IMR-90 (cell line): ENCODE measurements around the gene RAB31. TPM values are rescaled to one million over a fixed set of nuclear protein-coding genes. Genes with fewer than 3 reads are reported as not detected.

Experiments
- ATAC-seq: fragments of 200-7000 bp; cut with Tn5 transposase; 2 replicates; pipeline ENCODE4 v1.9.1; 2020; ENCODE audit warnings: low read depth, mild to moderate bottlenecking, moderate library complexity
- BruUV-seq: library from RNA; stranded (reverse); fragments of 400-500 nt; replicated peaks from 2 replicates; lab custom pipeline; 2021; lab: Mats Ljungman, UMichigan
- CTCF ChIA-PET: fragments of 300-600 bp; formaldehyde crosslinking; extraction: SDS; loops from one replicate; lab custom pipeline; 2021; ENCODE audit warnings: antibody characterized with exemption; lab: Yijun Ruan, JAX
- POLR2A ChIA-PET: fragments of 300-600 bp; sonication (Branson Sonifier 250); formaldehyde crosslinking; loops from one replicate; lab custom pipeline; 2022; ENCODE audit warnings: antibody characterized with exemption; ENCODE audit not compliant: unreplicated experiment; lab: Charles Lee
- DNase-seq: peaks from one replicate; pipeline ENCODE4 v3.0.0; 2013
- H2AFZ ChIP-seq: replicated peaks from 2 replicates; pipeline ENCODE3; 2013; ENCODE audit warnings: low read length, mild to moderate bottlenecking; ENCODE audit not compliant: poor library complexity
- H2AK5ac ChIP-seq: 2 replicates; pipeline ENCODE4 v1.6.1; 2013; ENCODE audit warnings: low read depth, low read length, inconsistent platforms
- H2AK9ac ChIP-seq: replicated peaks from 2 replicates; pipeline ENCODE3; 2013; ENCODE audit warnings: mild to moderate bottlenecking, low read depth, low read length, moderate library complexity; ENCODE audit not compliant: poor library complexity
- H2BK120ac ChIP-seq: 2 replicates; pipeline ENCODE4 v1.6.1; 2013; ENCODE audit warnings: low read depth, low read length, inconsistent platforms
- H2BK15ac ChIP-seq: 3 replicates; pipeline ENCODE4 v1.6.1; 2013; ENCODE audit warnings: low read depth, low read length, inconsistent platforms
- H2BK20ac ChIP-seq: 2 replicates; pipeline ENCODE4 v1.6.1; 2013; ENCODE audit warnings: low read depth, mild to moderate bottlenecking, inconsistent platforms, low read length, moderate library complexity
- H2BK5ac ChIP-seq: 2 replicates; pipeline ENCODE4 v1.6.1; 2013; ENCODE audit warnings: mild to moderate bottlenecking, low read depth, low read length, inconsistent platforms; ENCODE audit not compliant: poor library complexity, severe bottlenecking
- H3K14ac ChIP-seq: replicated peaks from 2 replicates; pipeline ENCODE4 v1.6.1; 2013; ENCODE audit warnings: low read depth, low read length, inconsistent platforms
- H3K18ac ChIP-seq: 2 replicates; pipeline ENCODE4 v1.6.1; 2013; ENCODE audit warnings: low read depth, low read length, control low read depth
- H3K23ac ChIP-seq: 2 replicates; pipeline ENCODE4 v1.6.1; 2013; ENCODE audit warnings: low read depth, low read length, inconsistent platforms
- H3K27ac ChIP-seq: 2 replicates; pipeline ENCODE4 v1.5.1; 2013; ENCODE audit warnings: mild to moderate bottlenecking, control low read depth, low read length; ENCODE audit not compliant: insufficient read depth
- H3K27me3 ChIP-seq: 2 replicates; pipeline ENCODE4 v1.6.1; 2013; ENCODE audit warnings: low read length; ENCODE audit not compliant: control insufficient read depth, insufficient read depth
- H3K36me3 ChIP-seq: 2 replicates; pipeline ENCODE4 v1.6.1; 2013; ENCODE audit warnings: low read length, mixed read lengths; ENCODE audit not compliant: control insufficient read depth, insufficient read depth
- H3K4ac ChIP-seq: 2 replicates; pipeline ENCODE4 v1.6.1; 2013; ENCODE audit warnings: low read depth, low read length, inconsistent platforms
- H3K4me1 ChIP-seq: 2 replicates; pipeline ENCODE4 v1.6.1; 2013; ENCODE audit warnings: low read length, mixed read lengths; ENCODE audit not compliant: control insufficient read depth, insufficient read depth
- H3K4me2 ChIP-seq: 2 replicates; pipeline ENCODE4 v1.6.1; 2013; ENCODE audit warnings: low read depth, mild to moderate bottlenecking, control low read depth, low read length, moderate library complexity
- H3K4me3 ChIP-seq: 2 replicates; pipeline ENCODE4 v1.5.1; 2013; ENCODE audit warnings: low read depth, mild to moderate bottlenecking, control low read depth, low read length, moderate library complexity; ENCODE audit not compliant: insufficient read depth
- H3K56ac ChIP-seq: 2 replicates; pipeline ENCODE4 v1.6.1; 2013; ENCODE audit warnings: low read length, inconsistent platforms; ENCODE audit not compliant: insufficient read depth; ENCODE audit errors: extremely low read depth
- H3K79me1 ChIP-seq, 2 experiments: 2 replicates each; pipeline ENCODE4 v1.6.1; 2013; ENCODE audit warnings: low read length in 2 of 2, inconsistent platforms in 1 of 2, low read depth in 1 of 2
- H3K9ac ChIP-seq: 2 replicates; pipeline ENCODE4 v1.6.1; 2013; ENCODE audit warnings: low read depth, low read length, control low read depth
- H3K9me1 ChIP-seq: 2 replicates; pipeline ENCODE4 v1.6.1; 2013; ENCODE audit warnings: low read length, inconsistent platforms; ENCODE audit not compliant: insufficient read depth
- H3K9me3 ChIP-seq: 2 replicates; pipeline ENCODE4 v1.6.1; 2013; ENCODE audit warnings: low read length; ENCODE audit not compliant: control insufficient read depth, insufficient read depth
- H4K20me1 ChIP-seq: 2 replicates; pipeline ENCODE4 v1.6.1; 2013; ENCODE audit warnings: low read length, inconsistent platforms; ENCODE audit not compliant: insufficient read depth
- H4K5ac ChIP-seq: 2 replicates; pipeline ENCODE4 v1.6.1; 2013; ENCODE audit warnings: mild to moderate bottlenecking, low read depth, low read length, control low read depth
- H4K8ac ChIP-seq, 2 experiments: 2 replicates each; pipeline ENCODE4 v1.6.1; 2013; ENCODE audit warnings: low read depth in 2 of 2, low read length in 2 of 2, control low read depth in 1 of 2, inconsistent platforms in 1 of 2
- H4K91ac ChIP-seq: 2 replicates; pipeline ENCODE4 v1.6.1; 2013; ENCODE audit warnings: low read depth, low read length, inconsistent platforms; ENCODE audit not compliant: insufficient read depth
- BHLHE40 ChIP-seq: fragments of 150-350 bp; IDR thresholded peaks from 2 replicates; pipeline ENCODE4 v1.6.1; 2016; ENCODE audit warnings: mild to moderate bottlenecking, low read depth, low read length
- CEBPB ChIP-seq: IDR thresholded peaks from 2 replicates; pipeline ENCODE4 v1.6.1; 2012; ENCODE audit warnings: low read depth, low read length, improper control_type of control experiment
- CHD1 ChIP-seq: IDR thresholded peaks from 2 replicates; pipeline ENCODE4 v1.6.1; 2012; ENCODE audit warnings: low read depth, low read length, improper control_type of control experiment
- ELK1 ChIP-seq: fragments of 150-350 bp; IDR thresholded peaks from 2 replicates; pipeline ENCODE4 v1.6.1; 2016; ENCODE audit warnings: low read depth, mild to moderate bottlenecking, low read length, moderate library complexity, borderline replicate concordance
- FOS ChIP-seq: fragments of 150-350 bp; IDR thresholded peaks from 2 replicates; pipeline ENCODE4 v1.6.1; 2016; ENCODE audit warnings: low read depth, low read length
- MAFK ChIP-seq: IDR thresholded peaks from 2 replicates; pipeline ENCODE4 v1.6.1; 2012; ENCODE audit warnings: low read depth, low read length, improper control_type of control experiment
- MAZ ChIP-seq: IDR thresholded peaks from 2 replicates; pipeline ENCODE4 v1.6.1; 2012; ENCODE audit warnings: low read depth, mild to moderate bottlenecking, low read length, improper control_type of control experiment, moderate library complexity, borderline replicate concordance
- MXI1 ChIP-seq: IDR thresholded peaks from 2 replicates; pipeline ENCODE4 v1.6.1; 2012; ENCODE audit warnings: low read depth, mild to moderate bottlenecking, low read length, moderate library complexity, borderline replicate concordance
- NFE2L2 ChIP-seq: fragments of 150-350 bp; IDR thresholded peaks from 2 replicates; pipeline ENCODE4 v1.6.1; 2016; ENCODE audit warnings: low read depth, mild to moderate bottlenecking, low read length
- POLR2A ChIP-seq: IDR thresholded peaks from 2 replicates; pipeline ENCODE4 v1.6.1; 2012; ENCODE audit warnings: mild to moderate bottlenecking, low read depth, low read length
- RAD21 ChIP-seq: IDR thresholded peaks from 2 replicates; pipeline ENCODE4 v1.6.1; 2012; ENCODE audit warnings: low read length, improper control_type of control experiment
- RCOR1 ChIP-seq: IDR thresholded peaks from 2 replicates; pipeline ENCODE4 v1.6.1; 2012; ENCODE audit warnings: mild to moderate bottlenecking, low read length, improper control_type of control experiment; ENCODE audit not compliant: insufficient replicate concordance
- RFX5 ChIP-seq: IDR thresholded peaks from 2 replicates; pipeline ENCODE4 v1.8.0; 2012; ENCODE audit warnings: low read depth, mild to moderate bottlenecking, low read length, moderate library complexity
- SMC3 ChIP-seq: fragments of 150-350 bp; IDR thresholded peaks from 2 replicates; pipeline ENCODE4 v1.6.1; 2016; ENCODE audit warnings: low read depth, mild to moderate bottlenecking, antibody characterized with exemption, low read length, moderate library complexity
- USF2 ChIP-seq: fragments of 150-350 bp; IDR thresholded peaks from 2 replicates; pipeline ENCODE4 v1.6.1; 2017; ENCODE audit warnings: mild to moderate bottlenecking, antibody characterized with exemption, low read length, low read depth
- WGBS, 2 experiments: methylation state at CpG; one replicate each; pipeline versions ENCODE4 v1.1.5 to v1.1.7; 2013; ENCODE audit warnings: missing lambda C conversion rate in 2 of 2; ENCODE audit not compliant: insufficient read length in 1 of 2; ENCODE audit errors: extremely low coverage in 2 of 2; 5-methylcytosine and 5-hydroxymethylcytosine counted together
- dilution Hi-C: fragments of 300-500 bp; cut with HindIII; formaldehyde crosslinking; loops from one replicate; pipeline ENCODE4 v1.14.3; 2018; ENCODE audit warnings: low sequenced_read_pairs; ENCODE audit not compliant: unreplicated experiment
- in situ Hi-C: fragments of 300-500 bp; cut with MboI; formaldehyde crosslinking; loops from 3 replicates; pipeline ENCODE4 v1.14.3; 2019; ENCODE audit warnings: low sequenced_read_pairs, inconsistent platforms, mixed read lengths
- intact Hi-C: fragments of 100-400 bp; cut with micrococcal nuclease; formaldehyde crosslinking; loops from 2 replicates; pipeline ENCODE4 v1.10.0; 2022
- polyA plus RNA-seq, 3 experiments: library from polyadenylated mRNA; depleted of rRNA; stranded (reverse); fragments of >200 nt; gene quantifications; 2 replicates each; pipeline ENCODE4 v1.2.3, GENCODE V29; 2012; ENCODE audit warnings: low replicate concordance in 1 of 3
- total RNA-seq: library from RNA; depleted of rRNA; stranded (reverse); fragments of >200 nt; gene quantifications from 2 replicates; pipeline ENCODE4 v1.2.3, GENCODE V29; 2012

Gene RAB31
- total and polyA plus RNA-seq, 2 of the 4 experiments (the other 2 are of a cell fraction), result 13.8 to 26.9 TPM

DNA sequence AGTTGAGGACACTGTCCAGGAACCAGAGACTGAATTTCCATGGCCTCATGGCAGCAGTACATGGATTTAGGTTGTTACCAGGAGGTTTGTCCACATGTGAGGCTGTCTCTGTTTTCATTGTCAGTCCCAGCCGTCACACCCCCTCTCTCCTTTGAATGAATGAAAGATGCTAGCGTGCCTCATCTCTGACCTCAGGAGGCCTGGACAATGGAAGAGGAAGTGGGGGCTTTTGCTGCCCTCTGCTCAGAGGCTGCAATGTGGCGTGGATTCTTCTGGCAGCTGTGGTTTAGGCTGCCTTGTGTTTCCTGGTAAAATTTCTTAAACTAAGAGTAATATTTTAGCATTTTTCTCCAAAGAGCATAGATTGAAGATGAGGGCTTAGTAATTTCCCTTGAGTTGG lies 47.5 kb downstream of the RAB31 start:
- H3K18ac ChIP-seq, result no peak overlapping the region
- no TSS peak for BruUV-seq
- no peak overlapping the region for H2AFZ ChIP-seq
- no peaks in the 10 kb centered on the region for H3K27me3 ChIP-seq
- CTCF ChIA-PET, result interaction anchor here (0.6 kb wide), 1 partner anchor 279 kb away, joined by 4 read pairs; no protein-coding TSS in a partner anchor
- no peak overlapping the region for H4K8ac ChIP-seq
- H3K4ac ChIP-seq, result no peak overlapping the region
- H4K20me1 ChIP-seq, result peaks cover 24% of the 10 kb centered on the region; the same call in 1 of the 2 replicates
- H2BK15ac ChIP-seq, result no peak overlapping the region
- TF ChIP-seq BHLHE40, result no peak
- TF ChIP-seq MXI1, result no peak
- TF ChIP-seq RAD21, result no peak
- no peak for TF ChIP-seq RCOR1
- TF ChIP-seq NFE2L2, result no peak
- no peak for TF ChIP-seq SMC3
- no peak for TF ChIP-seq MAZ
- no peak for TF ChIP-seq MAFK
- TF ChIP-seq POLR2A, result no peak
- TF ChIP-seq ELK1, result no peak
- no peak for TF ChIP-seq CEBPB
- TF ChIP-seq FOS, result no peak
- TF ChIP-seq CHD1, result no peak
- TF ChIP-seq USF2, result no peak
- no peak for TF ChIP-seq RFX5
- no peak overlapping the region for H3K14ac ChIP-seq
- no peak overlapping the region for H4K91ac ChIP-seq
- no peak overlapping the region for H3K27ac ChIP-seq
- in situ Hi-C loops (no loop called here), intact Hi-C loops (no loop called here), dilution Hi-C loops (no loop called here)
- no CpG with 5 or more reads among the region's 3 CpGs for WGBS, 2 experiments
- no peak for DNase-seq
- no peak overlapping the region for H2BK5ac ChIP-seq
- no peak overlapping the region for H3K4me3 ChIP-seq
- H3K4me2 ChIP-seq, result no peak overlapping the region
- no peak overlapping the region for H3K23ac ChIP-seq
- H3K36me3 ChIP-seq, result no peaks in the 10 kb centered on the region
- H3K56ac ChIP-seq, result no peak overlapping the region
- no peak overlapping the region for H4K5ac ChIP-seq
- no peaks in the 10 kb centered on the region for H3K9me3 ChIP-seq
- H3K9ac ChIP-seq, result no peak overlapping the region
- peaks cover 15% of the 10 kb centered on the region for H3K9me1 ChIP-seq
- peaks cover 13% of the 10 kb centered on the region for H3K4me1 ChIP-seq
- no peak for ATAC-seq
- H3K79me1 ChIP-seq, result peaks cover 43 to 60% of the 10 kb centered on the region in 2 experiments
- POLR2A ChIA-PET, result no interaction called here
- no peak overlapping the region for H2BK120ac ChIP-seq
- H2BK20ac ChIP-seq, result no peak overlapping the region
- H2AK9ac ChIP-seq, result no peak overlapping the region
- H2AK5ac ChIP-seq, result no peak overlapping the region
